ENCODE data around the gene FXN.
"Not testable (repeated sequence)": the region's sequence is repeated elsewhere in the genome, so short reads cannot be mapped to it uniquely, and the experiment has no call there.

The FXN gene

GRCh38 chr9:69093471-69094103 lies 58.0 kb downstream of the FXN start:
- Histone ChIP-seq H3K4me3 (ENCODE audit: low read length, poor library complexity, severe bottlenecking) (no peak overlapping the region), H3F3A (ENCODE audit: low read depth) (no peaks in the 10 kb centered on the region), H3K27me3 (ENCODE audit: insufficient read depth, low read length, poor library complexity, severe bottlenecking) (no peaks in the 10 kb centered on the region), H2AFZ (ENCODE audit: low read length) (no peak overlapping the region), H3K79me2 (ENCODE audit: insufficient read depth, low read length) (no peaks in the 10 kb centered on the region), H3K4me1 (ENCODE audit: insufficient read depth, low read length, poor library complexity, severe bottlenecking) (no peaks in the 10 kb centered on the region), H3K36me3 (ENCODE audit: insufficient read depth, low read length) (no peaks in the 10 kb centered on the region), H3K9ac (ENCODE audit: low read depth, low read length, poor library complexity, severe bottlenecking) (no peak overlapping the region), H3K9me3 (ENCODE audit: insufficient read depth, low read depth, low read length) (no peaks in the 10 kb centered on the region), H3K9me2 (replicated peaks; ENCODE audit: low read depth, low read length) (no peaks in the 10 kb centered on the region), H4K20me1 (ENCODE audit: insufficient read depth, low read length, poor library complexity, severe bottlenecking) (no peaks in the 10 kb centered on the region), H3K4me2 (ENCODE audit: low read depth, low read length, poor library complexity, severe bottlenecking) (no peak overlapping the region)
- no peak for TF ChIP-seq EZH2phosphoT487 (IDR thresholded peaks at IDR 0.05; ENCODE audit: borderline replicate concordance)
- TF ChIP-seq CTCF (conservative IDR thresholded peaks at IDR 0.05; ENCODE audit: low read length) = no peak

- not testable (repeated sequence) for H4K20me1 ChIP-seq (ENCODE audit: insufficient read depth, low read length, poor library complexity, severe bottlenecking); H3K27me3 ChIP-seq (ENCODE audit: insufficient read depth, low read length, poor library complexity, severe bottlenecking); H3K9ac ChIP-seq (ENCODE audit: low read depth, low read length, poor library complexity, severe bottlenecking); H3K4me2 ChIP-seq (ENCODE audit: low read depth, low read length, poor library complexity, severe bottlenecking); H3K9me3 ChIP-seq (ENCODE audit: insufficient read depth, low read depth, low read length); H3K4me3 ChIP-seq (ENCODE audit: low read length, poor library complexity, severe bottlenecking); H3K36me3 ChIP-seq (ENCODE audit: insufficient read depth, low read length); H3F3A ChIP-seq (ENCODE audit: low read depth); H3K79me2 ChIP-seq (ENCODE audit: insufficient read depth, low read length); H2AFZ ChIP-seq (ENCODE audit: low read length); H3K9me2 ChIP-seq (replicated peaks; ENCODE audit: low read depth, low read length); H3K4me1 ChIP-seq (ENCODE audit: insufficient read depth, low read length, poor library complexity, severe bottlenecking)
These were observed 59.0 kb downstream of the FXN start for GRCh38 chr9:69094361-69095135.

GRCh38 chr9:69097064-69097463 lies 61.5 kb downstream of the FXN start:
- Histone ChIP-seq H3K9me2 (replicated peaks; ENCODE audit: low read depth, low read length) (no peaks in the 10 kb centered on the region), H3K9ac (ENCODE audit: low read depth, low read length, poor library complexity, severe bottlenecking) (no peak overlapping the region), H3F3A (ENCODE audit: low read depth) (no peaks in the 10 kb centered on the region), H3K4me2 (ENCODE audit: low read depth, low read length, poor library complexity, severe bottlenecking) (no peak overlapping the region), H3K4me3 (ENCODE audit: low read length, poor library complexity, severe bottlenecking) (no peak overlapping the region), H3K36me3 (ENCODE audit: insufficient read depth, low read length) (no peaks in the 10 kb centered on the region), H3K27me3 (ENCODE audit: insufficient read depth, low read length, poor library complexity, severe bottlenecking) (no peaks in the 10 kb centered on the region), H3K4me1 (ENCODE audit: insufficient read depth, low read length, poor library complexity, severe bottlenecking) (no peaks in the 10 kb centered on the region), H3K9me3 (ENCODE audit: insufficient read depth, low read depth, low read length) (no peaks in the 10 kb centered on the region), H3K79me2 (ENCODE audit: insufficient read depth, low read length) (no peaks in the 10 kb centered on the region), H2AFZ (ENCODE audit: low read length) (no peak overlapping the region), H4K20me1 (ENCODE audit: insufficient read depth, low read length, poor library complexity, severe bottlenecking) (no peaks in the 10 kb centered on the region)
- no peak for TF ChIP-seq EZH2phosphoT487 (IDR thresholded peaks at IDR 0.05; ENCODE audit: borderline replicate concordance)
- no peak for TF ChIP-seq CTCF (conservative IDR thresholded peaks at IDR 0.05; ENCODE audit: low read length)

Measured in Loucy (cell line).